Liver (tissue), 9 donors: ENCODE data around the gene ETS2. TPM values are rescaled to one million over a fixed set of nuclear protein-coding genes. Genes with fewer than 3 reads are reported as not detected.

ENCODE experiments used
- DNase-seq: peaks from one replicate; pipeline ENCODE4 v3.0.0-alpha.2; 2017; ENCODE audit warnings: low spot score
- H3K27ac ChIP-seq, 2 donors: one replicate each; pipeline ENCODE4 v1.7.0; 2013; ENCODE audit warnings: inconsistent platforms in 2 of 2, low read length in 2 of 2, control low read depth in 1 of 2, low read depth in 1 of 2, mild to moderate bottlenecking in 1 of 2
- H3K27me3 ChIP-seq, 4 donors: one replicate each; pipeline versions ENCODE4 v1.6.1 to v1.7.0; 2013; ENCODE audit warnings: low read length in 3 of 4, inconsistent platforms in 1 of 4, mild to moderate bottlenecking in 1 of 4, moderate library complexity in 1 of 4; ENCODE audit not compliant: control insufficient read depth in 4 of 4, insufficient read depth in 4 of 4
- H3K36me3 ChIP-seq, 4 donors: one replicate each; pipeline versions ENCODE4 v1.6.1 to v1.7.0; 2013; ENCODE audit warnings: low read length in 3 of 4, mild to moderate bottlenecking in 3 of 4, low read depth in 1 of 4, moderate library complexity in 1 of 4; ENCODE audit not compliant: control insufficient read depth in 4 of 4, insufficient read depth in 3 of 4
- H3K4me1 ChIP-seq, 4 donors: one replicate each; pipeline versions ENCODE4 v1.6.1 to v1.7.0; 2013; ENCODE audit warnings: low read length in 3 of 4, mild to moderate bottlenecking in 3 of 4, moderate library complexity in 1 of 4; ENCODE audit not compliant: control insufficient read depth in 4 of 4, insufficient read depth in 4 of 4
- H3K4me3 ChIP-seq, 3 donors: one replicate each; pipeline versions ENCODE4 v1.6.1 to v1.7.0; 2013; ENCODE audit warnings: low read length in 3 of 3, control low read depth in 1 of 3, low read depth in 1 of 3, mild to moderate bottlenecking in 1 of 3
- H3K9ac ChIP-seq, 2 donors: one replicate each; pipeline ENCODE4 v1.7.0; 2013; ENCODE audit warnings: low read length in 2 of 2, mild to moderate bottlenecking in 2 of 2, moderate library complexity in 2 of 2, control low read depth in 1 of 2, low read depth in 1 of 2
- H3K9me3 ChIP-seq, 4 donors: one replicate each; pipeline versions ENCODE4 v1.6.1 to v1.7.0; 2013; ENCODE audit warnings: low read length in 3 of 4; ENCODE audit not compliant: control insufficient read depth in 4 of 4
- CTCF ChIP-seq: fragments of 150-350 bp; IDR thresholded peaks from 2 replicates; pipeline ENCODE4 v1.5.1; 2017; ENCODE audit warnings: improper control_type of control experiment, low read depth, low read length; ENCODE audit not compliant: missing input control
- EGR1 ChIP-seq, 2 donors: IDR thresholded peaks; 2 replicates each; pipeline ENCODE4 v1.6.1; 2016 to 2018; ENCODE audit warnings: antibody characterized with exemption in 2 of 2, low read depth in 2 of 2
- FOXA1 ChIP-seq: IDR thresholded peaks from 2 replicates; pipeline ENCODE4 v1.6.1; 2016; ENCODE audit warnings: antibody characterized with exemption
- FOXA2 ChIP-seq: IDR thresholded peaks from 2 replicates; pipeline ENCODE4 v1.6.1; 2016; ENCODE audit warnings: antibody characterized with exemption
- GABPA ChIP-seq, 2 donors: IDR thresholded peaks in 1 of 2; conservative IDR thresholded peaks in 1 of 2; 2 replicates each; pipeline ENCODE4 v1.6.1; 2016; ENCODE audit warnings: antibody characterized with exemption in 2 of 2, mild to moderate bottlenecking in 1 of 2, moderate library complexity in 1 of 2
- HNF4A ChIP-seq, 2 donors: conservative IDR thresholded peaks; 2 replicates each; pipeline ENCODE4 v1.6.1; 2016; ENCODE audit warnings: antibody characterized with exemption in 2 of 2, mild to moderate bottlenecking in 2 of 2
- HNF4G ChIP-seq: IDR thresholded peaks from 2 replicates; pipeline ENCODE4 v1.6.1; 2016; ENCODE audit warnings: antibody characterized with exemption
- JUND ChIP-seq, 2 donors: IDR thresholded peaks; 2 replicates each; pipeline ENCODE4 v1.6.1; 2016; ENCODE audit warnings: antibody characterized with exemption in 2 of 2
- MAX ChIP-seq: IDR thresholded peaks from 2 replicates; pipeline ENCODE4 v1.6.1; 2016; ENCODE audit warnings: antibody characterized with exemption
- NR2F2 ChIP-seq: IDR thresholded peaks from 2 replicates; pipeline ENCODE4 v1.6.1; 2016; ENCODE audit warnings: antibody characterized with exemption
- RAD21 ChIP-seq, 2 donors: IDR thresholded peaks; 2 replicates each; pipeline ENCODE4 v1.6.1; 2016; ENCODE audit warnings: antibody characterized with exemption in 2 of 2, mild to moderate bottlenecking in 2 of 2
- RXRA ChIP-seq, 2 donors: IDR thresholded peaks; 2 replicates each; pipeline ENCODE4 v1.6.1; 2017 to 2018; ENCODE audit warnings: antibody characterized with exemption in 2 of 2, mild to moderate bottlenecking in 1 of 2
- SP1 ChIP-seq: IDR thresholded peaks from 2 replicates; pipeline ENCODE4 v1.6.1; 2018; ENCODE audit warnings: antibody characterized with exemption, mild to moderate bottlenecking
- TAF1 ChIP-seq: conservative IDR thresholded peaks from 2 replicates; pipeline ENCODE4 v1.6.1; 2016; ENCODE audit warnings: antibody characterized with exemption, mild to moderate bottlenecking
- YY1 ChIP-seq: IDR thresholded peaks from 2 replicates; pipeline ENCODE4 v1.6.1; 2016; ENCODE audit warnings: antibody characterized with exemption, mild to moderate bottlenecking
- ZBTB33 ChIP-seq: IDR thresholded peaks from 2 replicates; pipeline ENCODE4 v1.6.1; 2016; ENCODE audit warnings: antibody characterized with exemption
- WGBS: extraction: QIAGEN DNeasy Blood & Tissue Kit; methylation state at CpG from one replicate; pipeline ENCODE4 v1.1.7; 2013; 5-methylcytosine and 5-hydroxymethylcytosine counted together
- polyA plus RNA-seq, 2 donors: library from polyadenylated mRNA; stranded (reverse) in 1 of 2; unstranded in 1 of 2; fragments of 200-250 nt in 1 of 2; fragments of >200 nt in 1 of 2; fragmentation: Nextera tagmentation in 1 of 2; extraction: Ambion mirVana in 1 of 2; gene quantifications; one replicate each; pipeline versions ENCODE4 v1.2.1 to v1.2.3, GENCODE V29; 2013 to 2015
- total RNA-seq, 2 donors: library from RNA; depleted of rRNA; stranded (reverse); fragments of >200 nt; gene quantifications; one replicate each; pipeline ENCODE4 v1.2.3, GENCODE V29; 2014
- TF ChIP-seq, protein P1 (sequence below): IDR thresholded peaks from 2 replicates; pipeline ENCODE4 v1.6.1; 2016; ENCODE audit warnings: antibody characterized with exemption
- donor health status: healthy.
- donor health status: healthy.
- donor health status: healthy.
- donor health status: healthy.
- donor health status: healthy.

ETS2 gene
- total and polyA plus RNA-seq, 4 donors = 20.2 to 90.7 (median 41.8) TPM

DNA sequence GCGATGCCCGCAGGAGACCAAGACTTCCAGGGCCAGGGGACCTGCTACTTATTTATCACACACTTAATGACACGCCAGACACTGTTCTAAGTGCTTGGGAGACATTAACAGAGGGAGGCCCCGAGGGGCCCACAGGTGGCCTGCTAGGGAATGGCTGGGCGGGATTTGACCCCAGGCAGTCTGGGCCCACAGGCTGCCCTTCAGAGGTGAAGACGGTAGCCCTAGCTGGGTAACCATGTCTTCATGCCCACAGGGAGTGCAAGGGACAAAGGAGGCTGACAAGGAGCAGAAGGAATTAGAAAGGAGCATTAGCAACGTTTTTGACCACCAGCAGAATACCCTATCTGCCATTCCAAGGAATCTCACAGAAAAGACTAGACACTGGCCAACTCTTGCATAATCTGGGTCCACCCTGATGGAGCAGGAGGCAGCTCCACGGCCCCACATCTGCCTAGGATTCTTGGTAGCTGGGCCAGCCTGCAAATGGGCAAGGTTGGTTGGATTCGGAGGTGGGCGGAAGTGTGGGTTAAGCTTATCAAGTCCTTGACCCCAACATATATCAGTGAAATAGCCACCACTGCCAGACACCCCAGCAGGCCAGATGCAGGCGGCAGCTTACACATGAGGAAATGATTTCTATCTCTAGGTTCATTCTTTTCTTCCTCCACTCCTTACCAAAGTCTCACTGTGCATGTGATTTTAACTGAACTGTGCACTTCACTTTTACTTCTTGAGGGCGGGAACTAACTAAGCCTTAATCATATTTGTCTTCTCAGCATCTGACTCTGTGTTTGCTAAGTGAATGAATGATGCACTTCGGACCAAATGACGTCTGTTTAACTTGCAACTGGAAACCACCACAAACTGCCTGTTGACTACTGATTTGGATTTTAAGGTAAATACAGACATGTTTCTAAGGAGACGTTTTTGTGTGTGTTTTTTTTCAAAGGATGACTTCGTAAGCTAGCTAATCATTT lies 3.4 kb upstream of the ETS2 start:
- DNase-seq = no peak
- WGBS = 86% methylated on average over 16 of the region's 16 CpGs

DNA sequence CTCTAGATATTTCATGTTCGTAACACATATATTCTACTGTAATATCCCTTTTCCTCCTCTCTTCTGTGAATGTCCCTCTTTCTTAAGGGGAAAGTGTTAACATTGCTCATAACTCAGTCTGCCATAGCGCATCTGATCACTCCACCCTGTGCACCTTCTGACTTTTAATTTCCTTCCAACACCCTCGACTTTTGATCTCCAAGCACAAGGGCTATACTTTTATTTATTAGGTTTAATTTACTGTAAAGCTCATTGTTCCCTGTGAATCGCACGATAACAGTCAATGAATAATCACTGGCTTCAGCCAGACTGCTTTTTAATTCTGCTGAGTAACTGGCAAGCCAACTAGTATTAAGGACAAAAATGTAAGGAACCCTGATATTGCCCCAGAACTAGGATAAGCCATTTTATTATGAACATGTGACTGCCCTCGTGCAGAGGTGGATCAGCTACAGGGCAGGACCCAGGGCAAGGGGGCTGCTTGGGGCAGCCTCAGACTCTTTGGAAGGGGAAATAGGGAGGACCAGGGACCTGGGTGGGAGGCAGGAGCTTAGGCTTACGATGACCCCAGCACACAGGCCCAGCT lies 2.6 kb upstream of the ETS2 start:
- peaks cover 0 to 4% (median 0%) of the 10 kb centered on the region in 4 donors for H3K36me3 ChIP-seq
- DNase-seq = no peak
- no peaks in the 10 kb centered on the region for H3K27me3 ChIP-seq
- H3K9me3 ChIP-seq = no peaks in the 10 kb centered on the region
- 84% methylated on average over 7 of the region's 7 CpGs for WGBS
- H3K27ac ChIP-seq = no peak overlapping the region
- peaks cover 0 to 9% (median 4%) of the 10 kb centered on the region in 4 donors for H3K4me1 ChIP-seq
- H3K9ac ChIP-seq = no peak overlapping the region
- H3K4me3 ChIP-seq = no peak overlapping the region
- TF ChIP-seq RXRA (IDR thresholded peaks at IDR 0.05) = no peak
- TF ChIP-seq MAX = no peak
- TF ChIP-seq SP1 = no peak
- TF ChIP-seq JUND (IDR thresholded peaks at IDR 0.05) = no peak
- no peak for TF ChIP-seq YY1
- no peak for TF ChIP-seq HNF4A (conservative IDR thresholded peaks at IDR 0.05)
- TF ChIP-seq EGR1 (IDR thresholded peaks at IDR 0.05; ENCODE audit: low read depth in 2 of 2) = no peak
- no peak for TF ChIP-seq RAD21 (IDR thresholded peaks at IDR 0.05)
- TF ChIP-seq HNF4G = no peak
- TF ChIP-seq, protein P1, sequence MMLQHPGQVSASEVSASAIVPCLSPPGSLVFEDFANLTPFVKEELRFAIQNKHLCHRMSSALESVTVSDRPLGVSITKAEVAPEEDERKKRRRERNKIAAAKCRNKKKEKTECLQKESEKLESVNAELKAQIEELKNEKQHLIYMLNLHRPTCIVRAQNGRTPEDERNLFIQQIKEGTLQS = no peak
- no peak for TF ChIP-seq GABPA (IDR thresholded peaks at IDR 0.05 in 1 of 2, conservative IDR thresholded peaks at IDR 0.05 in 1 of 2)
- no peak for TF ChIP-seq FOXA1
- TF ChIP-seq NR2F2 = no peak
- no peak for TF ChIP-seq ZBTB33
- no peak for TF ChIP-seq FOXA2
- no peak for TF ChIP-seq CTCF
- TF ChIP-seq TAF1 = no peak

More for the DNA sequence above, 3.4 kb upstream of the ETS2 start:
- H3K27me3 ChIP-seq = no peaks in the 10 kb centered on the region
- H3K9me3 ChIP-seq = no peaks in the 10 kb centered on the region
- TF ChIP-seq CTCF (no peak), SP1 (no peak)
- H3K4me1 ChIP-seq = peaks cover 0 to 8% (median 4%) of the 10 kb centered on the region in 4 donors
- H3K4me3 ChIP-seq = no peak overlapping the region
- no peak overlapping the region for H3K9ac ChIP-seq
- H3K27ac ChIP-seq = no peak overlapping the region
- H3K36me3 ChIP-seq = no peaks in the 10 kb centered on the region
